Measurements from ENCODE around the gene OLFM4.

The OLFM4 gene

DNA sequence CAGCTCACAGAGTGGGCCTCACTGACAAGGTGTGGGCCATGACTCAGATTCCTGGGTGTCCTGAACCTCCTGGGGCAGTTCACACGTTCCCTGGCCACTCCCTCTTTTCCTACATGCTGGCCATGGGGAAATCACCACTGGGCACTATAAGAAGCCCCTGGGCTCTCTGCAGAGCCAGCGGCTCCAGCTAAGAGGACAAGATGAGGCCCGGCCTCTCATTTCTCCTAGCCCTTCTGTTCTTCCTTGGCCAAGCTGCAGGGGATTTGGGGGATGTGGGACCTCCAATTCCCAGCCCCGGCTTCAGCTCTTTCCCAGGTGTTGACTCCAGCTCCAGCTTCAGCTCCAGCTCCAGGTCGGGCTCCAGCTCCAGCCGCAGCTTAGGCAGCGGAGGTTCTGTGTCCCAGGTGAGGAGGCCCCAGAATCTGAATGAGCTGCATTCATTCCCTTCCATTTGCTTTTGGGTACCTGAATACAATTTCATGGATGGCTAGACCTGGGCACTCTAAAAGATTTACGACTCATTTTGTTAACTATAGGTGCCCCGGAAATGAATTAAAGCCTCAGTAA, at the start of gene OLFM4:
TSS of gene OLFM4 (plus strand) at position 177 of the 567 bp plus-strand sequence. CDS start at position 201, 24 bp downstream.
- H3K27me3 Mint-ChIP-seq = peaks cover 0 to 5% of the 10 kb centered on the region in 2 donors
- no peak within 1 kb of the TSS for H3K27ac Mint-ChIP-seq
- ATAC-seq (replicated peaks) (no peak), DNase-seq (no peak)
- no peaks in the 10 kb centered on the region for H3K36me3 Mint-ChIP-seq
- no peaks in the 10 kb centered on the region for H3K9me3 Mint-ChIP-seq
- H3K4me1 Mint-ChIP-seq = no peaks in the 10 kb centered on the region
- H3K4me3 Mint-ChIP-seq = no peak within 1 kb of the TSS

GRCh38 chr13:52978989-52979388, 49.6 kb upstream of the OLFM4 start:
- no peaks in the 10 kb centered on the region for H3K27me3 Mint-ChIP-seq
- no peaks in the 10 kb centered on the region for H3K9me3 Mint-ChIP-seq
- no peak overlapping the region for H3K27ac Mint-ChIP-seq
- DNase-seq = no peak
- no peak for ATAC-seq (replicated peaks)
- no peaks in the 10 kb centered on the region for H3K4me1 Mint-ChIP-seq
- no peaks in the 10 kb centered on the region for H3K36me3 Mint-ChIP-seq
- no peak overlapping the region for H3K4me3 Mint-ChIP-seq

GRCh38 chr13:52980695-52981094, 47.9 kb upstream of the OLFM4 start:
- Mint-ChIP-seq H3K36me3 (no peaks in the 10 kb centered on the region), H3K9me3 (no peaks in the 10 kb centered on the region), H3K4me1 (no peaks in the 10 kb centered on the region), H3K4me3 (no peak overlapping the region), H3K27me3 (peaks cover 0 to 5% of the 10 kb centered on the region in 2 donors), H3K27ac (no peak overlapping the region)
- DNase-seq (no peak), ATAC-seq (replicated peaks) (no peak)

- Mint-ChIP-seq H3K27ac (no peak overlapping the region), H3K4me1 (no peaks in the 10 kb centered on the region), H3K27me3 (peaks cover 0 to 5% of the 10 kb centered on the region in 2 donors), H3K4me3 (no peak overlapping the region), H3K36me3 (no peaks in the 10 kb centered on the region), H3K9me3 (no peaks in the 10 kb centered on the region)
- no peak for DNase-seq
- ATAC-seq (replicated peaks) = no peak
Observed at GRCh38 chr13:52983836-52984235, 44.8 kb upstream of the OLFM4 start.

DNA sequence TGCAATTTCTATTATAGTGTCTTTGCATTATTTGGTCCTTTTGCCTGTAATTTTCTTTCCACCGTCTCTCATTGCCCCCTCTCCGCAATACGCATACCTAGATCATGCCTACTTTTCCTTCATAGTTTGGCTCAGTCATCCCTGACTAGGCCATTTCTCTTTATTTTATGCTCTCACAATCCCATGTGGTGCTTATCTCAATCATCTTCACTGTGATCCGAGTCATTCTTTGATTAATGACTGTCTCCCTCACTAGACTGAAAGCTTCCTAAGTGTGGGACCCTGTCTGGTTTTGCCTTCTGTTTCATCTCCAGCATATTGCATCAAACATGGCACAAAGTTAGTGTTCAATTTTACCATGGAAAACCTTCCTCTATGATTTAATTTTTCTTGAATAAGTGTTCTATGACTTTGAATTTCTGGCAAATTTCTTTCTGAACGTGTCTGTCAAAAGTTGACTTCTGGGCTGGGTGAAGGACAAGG, 43.7 kb upstream of the OLFM4 start:
- H3K4me3 Mint-ChIP-seq = no peak overlapping the region
- H3K9me3 Mint-ChIP-seq = no peaks in the 10 kb centered on the region
- ATAC-seq (replicated peaks) (no peak), DNase-seq (no peak)
- H3K36me3 Mint-ChIP-seq = no peaks in the 10 kb centered on the region
- no peak overlapping the region for H3K27ac Mint-ChIP-seq
- peaks cover 0 to 9% of the 10 kb centered on the region in 2 donors for H3K27me3 Mint-ChIP-seq
- H3K4me1 Mint-ChIP-seq = no peaks in the 10 kb centered on the region

DNA sequence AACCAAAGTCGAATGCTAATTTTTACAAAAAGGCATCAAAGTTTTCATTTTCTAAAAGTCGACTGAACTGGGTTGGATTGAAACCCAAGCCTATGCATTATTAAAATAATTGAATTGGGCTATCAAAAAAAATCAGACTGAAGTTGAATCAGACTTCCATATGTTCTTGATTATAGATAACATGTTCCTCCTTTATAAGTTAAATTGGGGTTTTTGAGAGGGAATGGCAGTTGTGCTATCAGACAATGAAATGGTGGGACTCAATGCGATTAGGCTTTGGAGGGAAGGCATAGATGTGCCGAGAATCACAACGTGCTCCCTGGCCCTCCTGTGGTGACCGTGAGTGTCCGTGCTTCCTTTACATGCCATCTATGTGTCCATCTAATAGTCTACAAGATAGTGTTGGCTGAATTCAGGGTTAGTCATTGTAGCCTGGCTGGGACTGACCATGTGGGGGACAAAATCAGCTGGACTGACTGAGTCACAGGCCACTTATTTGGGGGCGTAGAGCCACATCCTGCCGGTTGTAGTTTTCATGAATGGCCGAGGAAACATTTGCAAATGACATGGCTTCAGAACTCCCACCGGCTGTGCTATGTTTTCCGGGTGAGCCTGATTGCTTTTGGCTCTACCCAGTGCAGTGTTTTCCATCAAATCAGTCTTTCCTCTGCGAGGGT, 37.1 kb upstream of the OLFM4 start:
- Mint-ChIP-seq H3K36me3 (no peaks in the 10 kb centered on the region), H3K27ac (no peak overlapping the region), H3K27me3 (peaks cover 5 to 6% of the 10 kb centered on the region in 2 donors), H3K4me1 (no peaks in the 10 kb centered on the region), H3K4me3 (no peak overlapping the region), H3K9me3 (no peaks in the 10 kb centered on the region)
- ATAC-seq (replicated peaks) = no peak
- no peak for DNase-seq

GRCh38 chr13:52992110-52992509, 36.5 kb upstream of the OLFM4 start:
- Mint-ChIP-seq H3K4me3 (no peak overlapping the region), H3K27me3 (peaks cover 5 to 6% of the 10 kb centered on the region in 2 donors), H3K27ac (no peak overlapping the region), H3K9me3 (no peaks in the 10 kb centered on the region), H3K36me3 (no peaks in the 10 kb centered on the region), H3K4me1 (no peaks in the 10 kb centered on the region)
- no peak for ATAC-seq (replicated peaks)
- DNase-seq = no peak

GRCh38 chr13:52994051-52994450, 34.6 kb upstream of the OLFM4 start:
- H3K27me3 Mint-ChIP-seq = peaks cover 5 to 6% of the 10 kb centered on the region in 2 donors
- DNase-seq = no peak
- H3K9me3 Mint-ChIP-seq = no peaks in the 10 kb centered on the region
- H3K4me3 Mint-ChIP-seq = no peak overlapping the region
- H3K4me1 Mint-ChIP-seq = no peaks in the 10 kb centered on the region
- no peaks in the 10 kb centered on the region for H3K36me3 Mint-ChIP-seq
- no peak overlapping the region for H3K27ac Mint-ChIP-seq
- ATAC-seq (replicated peaks) = no peak

DNA sequence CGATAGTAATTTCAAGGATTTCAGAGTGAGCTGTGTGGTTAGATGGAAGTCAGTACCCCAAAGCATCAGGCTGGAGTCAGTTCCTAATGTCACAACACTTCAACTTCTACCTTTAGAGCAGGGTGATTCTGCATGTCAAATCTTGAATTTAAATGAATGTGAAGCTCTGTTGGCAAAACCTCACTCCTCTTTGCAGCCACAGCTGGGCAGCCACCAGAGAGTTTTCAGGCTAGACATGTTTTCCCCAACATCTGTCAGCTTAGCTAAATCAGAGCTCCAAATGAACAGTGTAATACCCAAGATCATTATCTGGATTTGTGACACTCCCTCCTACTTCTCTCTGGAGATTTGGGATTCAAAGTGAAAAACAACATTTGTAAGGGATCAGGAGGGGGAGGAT, 33.7 kb upstream of the OLFM4 start:
- Mint-ChIP-seq H3K4me1 (no peaks in the 10 kb centered on the region), H3K4me3 (no peak overlapping the region), H3K9me3 (peaks cover 0 to 7% of the 10 kb centered on the region in 2 donors), H3K27ac (no peak overlapping the region), H3K36me3 (no peaks in the 10 kb centered on the region), H3K27me3 (peaks cover 1 to 6% of the 10 kb centered on the region in 2 donors)
- DNase-seq (no peak), ATAC-seq (replicated peaks) (no peak)

DNA sequence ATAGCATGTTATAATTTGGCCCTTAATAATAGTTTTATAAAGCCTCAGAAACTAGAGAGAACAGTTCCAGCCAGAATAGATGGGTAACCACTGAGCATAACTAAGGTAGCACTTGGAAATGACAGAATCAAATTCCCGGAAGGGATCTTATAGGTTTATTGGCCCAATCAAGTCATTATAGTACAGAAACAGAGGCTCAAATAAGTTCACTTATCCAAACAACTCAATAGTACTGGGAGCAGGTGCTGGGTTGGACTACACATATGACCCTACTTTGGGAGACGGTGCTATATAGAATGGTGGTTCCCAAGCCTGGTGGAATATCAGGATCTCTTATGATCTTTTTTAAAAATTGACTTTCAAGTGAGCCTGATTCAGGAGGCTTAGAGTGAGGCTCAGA, 32.7 kb upstream of the OLFM4 start:
- Mint-ChIP-seq H3K36me3 (no peaks in the 10 kb centered on the region), H3K4me3 (no peak overlapping the region), H3K9me3 (peaks cover 0 to 9% of the 10 kb centered on the region in 2 donors), H3K4me1 (no peaks in the 10 kb centered on the region), H3K27me3 (peaks cover 0 to 6% of the 10 kb centered on the region in 2 donors), H3K27ac (no peak overlapping the region)
- ATAC-seq (replicated peaks) = no peak
- no peak for DNase-seq

- H3K4me3 Mint-ChIP-seq = no peak overlapping the region
- no peaks in the 10 kb centered on the region for H3K4me1 Mint-ChIP-seq
- peaks cover 5 to 6% of the 10 kb centered on the region in 2 donors for H3K27me3 Mint-ChIP-seq
- no peak for DNase-seq
- no peaks in the 10 kb centered on the region for H3K36me3 Mint-ChIP-seq
- peaks cover 0 to 9% of the 10 kb centered on the region in 2 donors for H3K9me3 Mint-ChIP-seq
- ATAC-seq (replicated peaks) = no peak
- no peak overlapping the region for H3K27ac Mint-ChIP-seq
Observed at GRCh38 chr13:52997951-52998876, 30.4 kb upstream of the OLFM4 start.

DNA sequence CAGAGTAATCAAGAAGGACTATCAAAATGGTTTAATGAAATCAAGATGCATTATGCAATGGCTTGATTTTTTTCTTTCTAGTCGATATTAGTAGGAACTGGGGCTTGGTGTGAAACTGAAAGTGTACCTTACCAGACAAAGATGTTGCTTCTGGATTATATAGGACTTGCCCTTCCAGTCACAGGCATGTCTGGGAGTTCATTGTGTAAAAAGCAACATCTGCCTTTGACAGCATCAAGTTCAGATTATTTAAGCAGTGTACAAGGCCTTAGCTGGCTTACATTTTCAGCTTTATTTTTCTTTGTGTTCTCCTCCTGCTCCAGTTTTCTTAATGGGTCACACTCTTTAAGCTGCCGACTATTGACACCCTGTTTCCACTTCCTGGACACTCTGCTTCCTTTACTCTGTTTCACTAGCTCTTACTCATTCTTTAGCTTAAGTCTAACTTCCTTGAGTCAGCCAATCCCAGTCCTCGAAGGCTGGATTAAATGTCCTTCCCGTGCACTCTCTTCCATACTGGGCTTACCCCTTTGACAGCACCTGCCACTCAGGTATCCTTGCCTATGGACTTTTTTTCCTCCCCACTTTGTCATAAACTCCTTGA, 29.4 kb upstream of the OLFM4 start:
- ATAC-seq (replicated peaks) (no peak), DNase-seq (no peak)
- H3K4me1 Mint-ChIP-seq = no peaks in the 10 kb centered on the region
- no peaks in the 10 kb centered on the region for H3K36me3 Mint-ChIP-seq
- no peak overlapping the region for H3K27ac Mint-ChIP-seq
- peaks cover 0 to 9% of the 10 kb centered on the region in 2 donors for H3K9me3 Mint-ChIP-seq
- H3K4me3 Mint-ChIP-seq = no peak overlapping the region
- peaks cover 5 to 6% of the 10 kb centered on the region in 2 donors for H3K27me3 Mint-ChIP-seq

DNA sequence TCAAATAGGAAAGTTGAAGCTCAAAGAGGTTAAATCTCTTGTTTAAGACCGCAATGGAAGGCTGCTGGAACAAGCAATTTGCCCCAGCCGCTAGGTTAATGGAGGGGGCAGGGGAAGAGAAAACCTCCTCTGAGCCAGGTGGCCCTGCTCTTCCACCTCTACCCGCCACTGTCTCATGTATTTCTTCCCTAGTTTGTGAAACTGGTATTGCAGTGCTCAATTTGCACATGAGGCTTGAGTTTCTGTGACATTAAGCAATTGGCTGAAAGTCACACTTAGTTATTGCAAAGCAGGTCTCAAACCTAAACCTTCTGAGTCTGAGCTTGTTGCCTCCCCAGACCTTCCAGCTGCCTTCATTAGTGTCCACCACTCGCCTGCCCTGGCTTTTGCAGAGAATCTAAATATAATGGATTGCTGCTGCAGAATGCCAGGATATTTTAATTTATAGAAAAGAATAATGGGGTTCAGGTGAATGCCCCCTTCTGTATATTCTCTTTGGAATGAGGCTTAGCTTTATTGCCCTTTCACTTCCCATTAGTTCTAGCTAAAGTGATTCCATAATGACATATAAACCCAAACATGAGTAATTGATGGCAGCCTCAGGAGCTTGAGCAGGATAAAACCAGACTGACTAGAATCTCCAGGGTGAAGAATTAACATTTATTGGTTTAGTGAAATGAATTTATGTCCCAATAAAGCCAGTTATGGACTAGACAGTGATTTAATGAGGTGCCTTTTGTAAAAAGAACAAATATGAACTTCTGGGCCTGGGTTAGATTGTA, 27.0 kb upstream of the OLFM4 start:
- H3K27me3 Mint-ChIP-seq = peaks cover 0 to 6% of the 10 kb centered on the region in 2 donors
- H3K9me3 Mint-ChIP-seq = peaks cover 0 to 9% of the 10 kb centered on the region in 2 donors
- ATAC-seq (replicated peaks) (no peak), DNase-seq (no peak)
- no peak overlapping the region for H3K27ac Mint-ChIP-seq
- H3K36me3 Mint-ChIP-seq = no peaks in the 10 kb centered on the region
- H3K4me1 Mint-ChIP-seq = no peaks in the 10 kb centered on the region
- no peak overlapping the region for H3K4me3 Mint-ChIP-seq

All from stimulated activated naive B cell treated with anti-CD40 and anti-IgM and Interleukin-4, amounts not matched to agents 10 μg/mL and 1 μg/mL and 100 μg/mL, for 72 hours (primary cell).